DOHH2 (cell line): ENCODE measurements around the gene RAP2B.

Experiments used
- CTCF ChIP-seq: fragments of 200-600 bp; sonication (generic); IDR thresholded peaks from one replicate; pipeline ENCODE4 v1.5.1; 2014; ENCODE audit warnings: antibody characterized with exemption, mild to moderate bottlenecking, low read depth, low read length; ENCODE audit not compliant: poor library complexity, severe bottlenecking
- EZH2phosphoT487 ChIP-seq: fragments of 200-600 bp; sonication (generic); IDR thresholded peaks from 2 replicates; pipeline ENCODE4 v1.6.1; 2017; ENCODE audit warnings: borderline replicate concordance, mild to moderate bottlenecking, antibody characterized with exemption, low read length, moderate library complexity, mixed read lengths

- TF ChIP-seq CTCF (no peak), EZH2phosphoT487 (no peak)
Observed at GRCh38 chr3:153171256-153171655, 9.2 kb downstream of the RAP2B start.
